K562 (cell line): ENCODE data around the gene SORBS2. TPM values are rescaled to one million over a fixed set of nuclear protein-coding genes. Genes with fewer than 3 reads are reported as not detected.

Experiments used
- BHLHE40 ChIP-seq: IDR thresholded peaks from 2 replicates; pipeline ENCODE4 v1.6.1; 2011; ENCODE audit warnings: low read length, improper control_type of control experiment
- CBFA2T2 ChIP-seq: fragments of 450-650 bp; conservative IDR thresholded peaks from 2 replicates; pipeline ENCODE4 v1.6.1; 2017; ENCODE audit warnings: mild to moderate bottlenecking
- CEBPB ChIP-seq: fragments of 450-650 bp; IDR thresholded peaks from 2 replicates; pipeline ENCODE4 v1.6.1; 2016; ENCODE audit warnings: missing genetic modification characterization, missing compliant biosample characterization
- NR4A1 ChIP-seq, 2 experiments: fragments of 250-450 bp in 1 of 2; fragments of 450-650 bp in 1 of 2; sonication (Bioruptor Pico) in 1 of 2; IDR thresholded peaks; 2 replicates each; pipeline versions ENCODE4 v1.4.0 to v1.6.1; 2016 to 2020; ENCODE audit warnings: mild to moderate bottlenecking in 2 of 2, missing compliant biosample characterization in 1 of 2, missing genetic modification characterization in 1 of 2, moderate library complexity in 1 of 2
- XRCC5 ChIP-seq: fragments of 200-400 bp; formaldehyde crosslinking; IDR thresholded peaks from 2 replicates; pipeline ENCODE4 v1.6.1; 2017; ENCODE audit warnings: low read depth, mild to moderate bottlenecking, low read length
- ZBTB1 ChIP-seq: sonication (generic); formaldehyde crosslinking; IDR thresholded peaks from 2 replicates; pipeline ENCODE4 v1.8.1; 2023; ENCODE audit warnings: missing genetic modification reagents, low read depth, mild to moderate bottlenecking, borderline replicate concordance
- ZBTB17 ChIP-seq: fragments of 450-650 bp; formaldehyde crosslinking; IDR thresholded peaks from 2 replicates; pipeline ENCODE4 v1.4.0; 2020; ENCODE audit warnings: mild to moderate bottlenecking
- ZFX ChIP-seq: sonication (generic); formaldehyde crosslinking; IDR thresholded peaks from 2 replicates; pipeline ENCODE4 v1.8.0; 2022; ENCODE audit warnings: mild to moderate bottlenecking, missing genetic modification reagents, moderate library complexity
- ZKSCAN1 ChIP-seq: fragments of 150-350 bp; IDR thresholded peaks from 2 replicates; pipeline ENCODE4 v1.6.1; 2016; ENCODE audit warnings: low read depth, low read length
- ZNF384 ChIP-seq: IDR thresholded peaks from 2 replicates; pipeline ENCODE4 v1.6.1; 2012; ENCODE audit warnings: low read depth, low read length, improper control_type of control experiment
- ZNF436 ChIP-seq: fragments of 250-450, 450-650 bp; sonication (Bioruptor Pico); formaldehyde crosslinking; IDR thresholded peaks from 2 replicates; pipeline ENCODE4 v1.7.0; 2020; ENCODE audit warnings: mild to moderate bottlenecking
- ZNF644 ChIP-seq: fragments of 200-800 bp; sonication (Bioruptor generic); IDR thresholded peaks from 2 replicates; pipeline ENCODE4 v1.6.1; 2016; ENCODE audit warnings: low read depth, missing genetic modification characterization, missing compliant biosample characterization
- polyA plus RNA-seq, 8 experiments: library from polyadenylated mRNA; depleted of rRNA in 4 of 8; stranded (reverse) in 5 of 8; unstranded in 3 of 8; fragments of >200 nt; fragmentation: Nextera tagmentation in 2 of 8; fragmentation: Illumina TruSeq in 1 of 8; extraction: Ambion mirVana in 2 of 8; extraction: Trizol in 1 of 8; gene quantifications; 2 replicates each; pipeline versions ENCODE4 v1.2.1 to v1.2.3, GENCODE V29; 2011 to 2014; ENCODE audit warnings: inconsistent platforms in 1 of 8, missing spikeins in 1 of 8
- total RNA-seq, 7 experiments: library from RNA; depleted of rRNA in 6 of 7; stranded (reverse); fragments of >200 nt in 6 of 7; fragmentation: Illumina TruSeq in 2 of 7; extraction: Trizol in 2 of 7; gene quantifications; 2 replicates each; pipeline versions ENCODE4 v1.2.1 to v1.2.3, GENCODE V29; 2011 to 2021; ENCODE audit warnings: low replicate concordance in 1 of 7
- TF ChIP-seq, protein P1 (sequence below): fragments of 250-450 bp; sonication (Bioruptor Pico); IDR thresholded peaks from 2 replicates; pipeline ENCODE4 v1.5.0; 2021
- TF ChIP-seq, protein P2 (sequence below): sonication (generic); formaldehyde crosslinking; IDR thresholded peaks from 2 replicates; pipeline ENCODE4 v1.8.0; 2022; ENCODE audit warnings: missing genetic modification reagents, mild to moderate bottlenecking, moderate library complexity, borderline replicate concordance
- TF ChIP-seq, protein P3 (sequence below): sonication (generic); formaldehyde crosslinking; IDR thresholded peaks from 2 replicates; pipeline ENCODE4 v1.8.1; 2022; ENCODE audit warnings: missing genetic modification reagents
- TF ChIP-seq, protein P4 (sequence below), 2 experiments: IDR thresholded peaks in 1 of 2; conservative IDR thresholded peaks in 1 of 2; 2 replicates each; pipeline ENCODE4 v1.6.1; 2016; ENCODE audit warnings: low read depth in 2 of 2, mild to moderate bottlenecking in 1 of 2, missing compliant biosample characterization in 1 of 2, missing genetic modification characterization in 1 of 2, moderate library complexity in 1 of 2
- TF ChIP-seq, protein P5 (sequence below): fragments of 250-450 bp; sonication (Bioruptor Pico); IDR thresholded peaks from 2 replicates; pipeline ENCODE4 v1.5.0; 2021; ENCODE audit warnings: mild to moderate bottlenecking, moderate library complexity
- TF ChIP-seq, protein P6 (sequence below): fragments of 250-450 bp; sonication (Bioruptor Pico); IDR thresholded peaks from 2 replicates; pipeline ENCODE4 v1.9.0; 2021; ENCODE audit warnings: mild to moderate bottlenecking

The SORBS2 gene
- total and polyA plus RNA-seq, 9 of the 15 experiments (the other 6 are each of a cell fraction or from before 2014, with no cell fraction given): 0.29 TPM; not detected in 8

DNA sequence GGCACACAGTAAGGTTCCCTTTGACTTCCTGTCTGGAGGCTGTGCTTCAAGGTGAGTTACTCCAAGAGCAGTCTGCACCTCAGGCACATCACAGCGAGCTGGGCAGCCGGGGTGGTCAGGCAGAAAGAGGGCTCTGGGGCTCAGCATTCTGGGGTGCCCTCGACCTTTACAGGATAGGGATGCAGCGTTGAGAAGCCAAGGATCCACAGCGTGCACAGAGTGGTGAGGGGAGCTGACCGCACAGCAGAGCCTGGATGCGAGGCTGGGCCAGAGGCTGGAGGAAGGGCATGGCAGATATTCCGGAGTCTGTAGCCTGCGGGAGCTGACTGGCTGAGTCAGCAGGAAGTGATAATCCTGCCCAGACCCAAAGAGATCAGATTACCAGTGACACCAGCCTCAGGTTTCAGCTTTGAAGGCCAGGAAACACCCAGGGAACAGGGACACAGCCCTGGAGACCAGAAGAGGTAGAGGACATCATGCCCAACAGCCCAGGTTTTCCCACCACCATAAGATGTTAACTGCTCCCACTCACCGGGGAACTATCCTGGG is 238.3 kb downstream of the SORBS2 start (continued):
- TF ChIP-seq ZNF436 (CRISPR knock-in tag) (no peak), ZFX (CRISPR knock-in tag) (no peak), ZBTB1 (CRISPR knock-in tag) (no peak), ZNF644 (tag) (no peak), BHLHE40 (peak; percentile 10; the same call in 1 of the 2 replicates), XRCC5 (no peak), ZKSCAN1 (no peak), ZNF384 (no peak), ZBTB17 (CRISPR knock-in tag) (no peak), CEBPB (no peak), CBFA2T2 (no peak), NR4A1 (CRISPR knock-in tag; IDR thresholded peaks at IDR 0.05) (no peak), NR4A1 (tag; IDR thresholded peaks at IDR 0.05) (0 out of 2 replicates have a peak, but pooled peaks have one; percentile 62)
- TF ChIP-seq, protein P1, sequence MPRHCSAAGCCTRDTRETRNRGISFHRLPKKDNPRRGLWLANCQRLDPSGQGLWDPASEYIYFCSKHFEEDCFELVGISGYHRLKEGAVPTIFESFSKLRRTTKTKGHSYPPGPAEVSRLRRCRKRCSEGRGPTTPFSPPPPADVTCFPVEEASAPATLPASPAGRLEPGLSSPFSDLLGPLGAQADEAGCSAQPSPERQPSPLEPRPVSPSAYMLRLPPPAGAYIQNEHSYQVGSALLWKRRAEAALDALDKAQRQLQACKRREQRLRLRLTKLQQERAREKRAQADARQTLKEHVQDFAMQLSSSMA: no peak
- TF ChIP-seq, protein P2, sequence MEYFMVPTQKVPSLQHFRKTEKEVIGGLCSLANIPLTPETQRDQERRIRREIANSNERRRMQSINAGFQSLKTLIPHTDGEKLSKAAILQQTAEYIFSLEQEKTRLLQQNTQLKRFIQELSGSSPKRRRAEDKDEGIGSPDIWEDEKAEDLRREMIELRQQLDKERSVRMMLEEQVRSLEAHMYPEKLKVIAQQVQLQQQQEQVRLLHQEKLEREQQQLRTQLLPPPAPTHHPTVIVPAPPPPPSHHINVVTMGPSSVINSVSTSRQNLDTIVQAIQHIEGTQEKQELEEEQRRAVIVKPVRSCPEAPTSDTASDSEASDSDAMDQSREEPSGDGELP (CRISPR knock-in tag): no peak
- TF ChIP-seq, protein P3, sequence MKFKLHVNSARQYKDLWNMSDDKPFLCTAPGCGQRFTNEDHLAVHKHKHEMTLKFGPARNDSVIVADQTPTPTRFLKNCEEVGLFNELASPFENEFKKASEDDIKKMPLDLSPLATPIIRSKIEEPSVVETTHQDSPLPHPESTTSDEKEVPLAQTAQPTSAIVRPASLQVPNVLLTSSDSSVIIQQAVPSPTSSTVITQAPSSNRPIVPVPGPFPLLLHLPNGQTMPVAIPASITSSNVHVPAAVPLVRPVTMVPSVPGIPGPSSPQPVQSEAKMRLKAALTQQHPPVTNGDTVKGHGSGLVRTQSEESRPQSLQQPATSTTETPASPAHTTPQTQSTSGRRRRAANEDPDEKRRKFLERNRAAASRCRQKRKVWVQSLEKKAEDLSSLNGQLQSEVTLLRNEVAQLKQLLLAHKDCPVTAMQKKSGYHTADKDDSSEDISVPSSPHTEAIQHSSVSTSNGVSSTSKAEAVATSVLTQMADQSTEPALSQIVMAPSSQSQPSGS: no peak
- TF ChIP-seq, protein P4, sequence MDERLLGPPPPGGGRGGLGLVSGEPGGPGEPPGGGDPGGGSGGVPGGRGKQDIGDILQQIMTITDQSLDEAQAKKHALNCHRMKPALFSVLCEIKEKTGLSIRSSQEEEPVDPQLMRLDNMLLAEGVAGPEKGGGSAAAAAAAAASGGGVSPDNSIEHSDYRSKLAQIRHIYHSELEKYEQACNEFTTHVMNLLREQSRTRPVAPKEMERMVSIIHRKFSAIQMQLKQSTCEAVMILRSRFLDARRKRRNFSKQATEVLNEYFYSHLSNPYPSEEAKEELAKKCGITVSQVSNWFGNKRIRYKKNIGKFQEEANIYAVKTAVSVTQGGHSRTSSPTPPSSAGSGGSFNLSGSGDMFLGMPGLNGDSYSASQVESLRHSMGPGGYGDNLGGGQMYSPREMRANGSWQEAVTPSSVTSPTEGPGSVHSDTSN (CRISPR knock-in tag; IDR thresholded peaks at IDR 0.05; ENCODE audit: low read depth): no peak
- TF ChIP-seq, protein P4 (tag; conservative IDR thresholded peaks at IDR 0.05; ENCODE audit: low read depth): no peak
- TF ChIP-seq, protein P5, sequence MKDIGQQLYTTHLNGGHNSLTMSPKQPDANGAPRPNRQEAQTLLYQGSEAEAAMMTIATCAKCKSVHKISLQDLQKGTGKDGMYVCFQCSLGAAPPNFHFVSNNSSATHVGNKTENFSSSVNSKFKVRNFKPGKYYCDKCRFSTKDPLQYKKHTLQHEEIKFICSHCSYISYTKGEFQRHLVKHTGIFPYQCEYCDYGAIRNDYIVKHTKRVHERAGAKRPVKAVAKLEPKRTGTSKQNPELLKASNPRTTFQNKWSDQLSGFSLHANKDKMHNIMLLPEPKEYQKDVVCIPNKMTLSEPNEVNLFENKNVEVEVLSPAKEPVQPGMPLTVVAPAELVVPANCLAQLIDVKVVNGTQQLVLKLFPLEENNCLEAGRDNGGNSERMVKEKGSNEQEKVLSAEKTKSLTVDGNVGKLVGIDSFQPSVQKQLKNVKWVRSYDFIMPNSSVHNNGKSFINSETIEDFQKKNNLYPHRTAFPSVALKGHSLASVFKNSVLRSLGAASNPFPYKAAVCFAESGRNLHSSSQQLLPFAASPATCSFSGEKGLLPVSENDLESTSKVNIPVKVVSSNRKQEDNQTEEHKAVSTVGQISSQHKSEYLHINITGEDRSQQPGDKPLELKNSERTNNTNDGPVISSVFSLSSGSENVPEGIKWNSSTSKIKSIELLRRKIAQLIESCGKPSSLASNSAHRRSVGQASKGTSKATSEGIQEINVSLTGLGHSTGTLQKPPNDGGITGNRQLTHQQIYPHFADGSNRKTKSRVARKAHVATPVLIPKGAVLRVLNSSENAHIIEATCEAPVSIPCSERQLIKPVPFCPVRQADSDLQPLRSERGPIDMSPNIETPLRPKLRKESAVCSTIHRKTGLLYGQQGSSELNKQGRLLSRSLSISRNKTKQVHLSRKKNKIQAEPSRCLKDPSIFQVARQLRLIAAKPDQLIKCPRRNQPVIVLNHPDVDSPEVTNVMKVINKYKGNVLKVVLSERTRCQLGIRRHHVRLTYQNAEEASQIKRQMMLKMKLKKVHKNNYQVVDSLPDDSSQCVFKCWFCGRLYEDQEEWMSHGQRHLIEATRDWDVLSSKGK (CRISPR knock-in tag): no peak
- TF ChIP-seq, protein P6, sequence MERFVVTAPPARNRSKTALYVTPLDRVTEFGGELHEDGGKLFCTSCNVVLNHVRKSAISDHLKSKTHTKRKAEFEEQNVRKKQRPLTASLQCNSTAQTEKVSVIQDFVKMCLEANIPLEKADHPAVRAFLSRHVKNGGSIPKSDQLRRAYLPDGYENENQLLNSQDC (CRISPR knock-in tag): no peak
